Activated CD8-positive, alpha-beta T cell treated with anti-CD3 and anti-CD28 coated beads, Interleukin-2, amount 10 ng/mL, durations not matched to agents 7 days and 5 days (primary cell): ENCODE measurements around the gene PABPC1L. TPM values are rescaled to one million over a fixed set of nuclear protein-coding genes. Genes with fewer than 3 reads are reported as not detected.

Source experiments
- ATAC-seq: fragments of 150-1000 bp; cut with Tn5 transposase; one replicate; pipeline ENCODE4 v1.10.0; 2021; ENCODE audit warnings: moderate library complexity
- CTCF ChIA-PET: fragments of 350-600 bp; sonication (Branson Sonifier 250); formaldehyde crosslinking; loops from one replicate; lab custom pipeline; 2021; ENCODE audit warnings: antibody characterized with exemption; lab: Charles Lee
- POLR2A ChIA-PET: fragments of 350-600 bp; sonication (Branson Sonifier 250); formaldehyde crosslinking; loops from one replicate; lab custom pipeline; 2021; ENCODE audit warnings: antibody characterized with exemption; lab: Charles Lee
- DNase-seq: peaks from one replicate; pipeline ENCODE4 v3.0.0-alpha.2; 2020
- H3K27ac Mint-ChIP-seq: one replicate; pipeline ENCODE4 v1.8.0; 2021; ENCODE audit warnings: mild to moderate bottlenecking, mixed read lengths
- H3K27me3 Mint-ChIP-seq: one replicate; pipeline ENCODE4 v1.8.0; 2021; ENCODE audit warnings: low read depth, mixed read lengths
- H3K36me3 Mint-ChIP-seq: one replicate; pipeline ENCODE4 v1.8.0; 2021; ENCODE audit warnings: low read depth, mixed read lengths
- H3K4me1 Mint-ChIP-seq: one replicate; pipeline ENCODE4 v1.8.0; 2021; ENCODE audit warnings: low read depth, mixed read lengths
- H3K4me3 Mint-ChIP-seq: one replicate; pipeline ENCODE4 v1.8.0; 2021; ENCODE audit warnings: mild to moderate bottlenecking, mixed read lengths
- H3K9me3 Mint-ChIP-seq: one replicate; pipeline ENCODE4 v1.8.0; 2022; ENCODE audit warnings: mixed read lengths; ENCODE audit not compliant: insufficient read depth
- total RNA-seq, 2 experiments: library from RNA; stranded (reverse); gene quantifications; one replicate each; pipeline ENCODE4 v1.2.3, GENCODE V29; 2021

PABPC1L gene
- total RNA-seq, 2 experiments from 2014 or later = 90.0 to 103 TPM

DNA sequence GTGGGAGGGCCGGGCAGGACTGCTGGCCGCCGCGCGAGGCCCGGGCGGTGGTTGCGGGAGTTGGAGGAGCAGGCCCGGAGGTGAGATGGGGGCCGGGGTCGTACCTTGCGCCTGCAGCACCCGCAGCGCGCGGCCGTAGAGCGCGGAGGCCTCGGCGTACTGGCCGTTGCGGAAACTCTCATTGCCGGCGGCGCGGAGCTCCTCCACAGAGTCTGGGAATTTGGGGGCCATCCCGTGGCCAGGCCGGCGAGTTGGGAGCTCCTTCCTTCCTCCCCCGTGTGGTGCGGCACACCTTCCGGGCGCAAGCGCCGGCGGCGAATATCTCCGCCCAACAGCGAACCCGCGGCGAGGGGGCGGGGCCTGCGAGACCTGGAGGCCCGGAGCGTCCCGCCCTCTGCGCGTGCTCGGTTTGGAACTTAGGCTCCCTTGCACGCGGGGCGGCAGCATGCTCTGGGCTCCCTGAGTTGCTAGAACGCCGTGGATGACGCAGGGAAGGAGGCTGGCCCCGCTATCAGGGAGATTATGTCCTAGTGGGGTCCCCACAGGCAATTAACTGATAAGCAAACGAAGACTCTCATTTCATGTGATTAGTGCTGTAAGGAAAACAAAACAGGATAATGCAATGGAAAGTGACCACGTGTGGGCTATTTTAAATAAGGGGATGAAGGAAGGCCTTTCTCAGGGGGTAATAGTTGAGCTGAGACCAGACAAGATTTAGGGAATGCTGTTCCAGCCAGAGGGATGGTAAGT, 50.4 kb downstream of the PABPC1L start, which contains the start of gene TOMM34:
TOMM34 (minus strand) TSS at position 295 of the 750 bp plus-strand sequence; CDS start at position 231, 64 bp downstream.
- H3K27ac Mint-ChIP-seq = peak within 1 kb of the TSS; percentile 84
- ChIA-PET CTCF (interaction anchor here (0.9 to 3.1 kb wide), 16 partner anchors 9 to 136 kb away, joined by 3 to 8 read pairs (median 4); no protein-coding TSS in a partner anchor), POLR2A (interaction anchor here (0.6 to 1.9 kb wide), 9 partner anchors 9 to 1071 kb away, joined by 3 to 14 read pairs (median 5); partner anchors contain the start of genes PABPC1L and YWHAB)
- peaks cover 28% of the 10 kb centered on the region for H3K36me3 Mint-ChIP-seq
- H3K9me3 Mint-ChIP-seq = no peaks in the 10 kb centered on the region
- peak; percentile 96 for DNase-seq
- H3K4me3 Mint-ChIP-seq = peak within 1 kb of the TSS; percentile 86
- H3K27me3 Mint-ChIP-seq = no peaks in the 10 kb centered on the region
- peak; percentile 97 for ATAC-seq
- H3K4me1 Mint-ChIP-seq = peaks cover 71% of the 10 kb centered on the region

DNA sequence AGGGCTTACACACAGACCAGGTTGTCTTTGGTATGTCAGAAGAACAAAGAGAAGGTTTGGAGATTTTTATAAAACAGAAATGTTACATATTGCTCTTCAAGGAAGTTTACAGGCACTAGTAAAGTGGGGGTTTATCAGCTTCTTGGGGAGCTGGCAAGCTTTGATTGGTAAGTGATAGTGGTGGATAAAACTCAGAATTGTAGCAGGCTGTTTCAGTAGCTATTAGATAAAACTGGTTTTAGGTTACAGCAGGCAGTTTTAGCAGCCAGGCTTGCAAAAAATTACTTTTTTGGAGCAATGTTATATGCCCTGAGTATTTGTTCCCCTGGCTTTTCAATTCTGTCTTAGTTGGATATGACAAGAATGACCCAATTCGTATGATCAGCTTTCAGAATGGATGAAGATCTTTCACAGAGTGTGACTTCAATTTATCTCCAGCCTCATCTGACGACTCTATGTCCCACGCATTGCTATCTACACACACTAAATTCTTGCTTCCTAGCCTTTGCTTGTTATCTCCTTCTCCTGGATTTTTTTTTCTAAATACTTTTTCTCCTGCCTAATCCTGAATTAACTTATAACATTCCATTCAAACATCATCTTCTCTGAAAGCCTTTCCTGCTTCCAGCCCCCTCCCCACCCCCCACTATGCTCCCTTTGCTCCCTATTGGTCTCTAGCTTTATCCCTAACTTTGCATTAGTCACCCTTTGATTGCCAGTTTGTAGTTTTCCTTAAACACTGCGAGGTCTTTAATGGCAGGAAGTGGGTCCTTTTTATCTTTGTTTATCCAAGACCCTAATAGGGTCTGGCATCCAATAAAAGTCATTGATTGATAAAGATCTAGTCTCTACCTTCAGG, 51.4 kb downstream of the PABPC1L start:
- no peaks in the 10 kb centered on the region for H3K9me3 Mint-ChIP-seq
- ATAC-seq (no peak), DNase-seq (no peak)
- no peak overlapping the region for H3K4me3 Mint-ChIP-seq
- peak overlapping the region; percentile 14 for H3K27ac Mint-ChIP-seq
- ChIA-PET CTCF (interaction anchor here (0.9 to 3.1 kb wide), 10 partner anchors 10 to 135 kb away, joined by 3 to 8 read pairs (median 4); no protein-coding TSS in a partner anchor), POLR2A (no interaction called here)
- peaks cover 76% of the 10 kb centered on the region for H3K4me1 Mint-ChIP-seq
- H3K36me3 Mint-ChIP-seq = peaks cover 19% of the 10 kb centered on the region
- H3K27me3 Mint-ChIP-seq = no peaks in the 10 kb centered on the region

DNA sequence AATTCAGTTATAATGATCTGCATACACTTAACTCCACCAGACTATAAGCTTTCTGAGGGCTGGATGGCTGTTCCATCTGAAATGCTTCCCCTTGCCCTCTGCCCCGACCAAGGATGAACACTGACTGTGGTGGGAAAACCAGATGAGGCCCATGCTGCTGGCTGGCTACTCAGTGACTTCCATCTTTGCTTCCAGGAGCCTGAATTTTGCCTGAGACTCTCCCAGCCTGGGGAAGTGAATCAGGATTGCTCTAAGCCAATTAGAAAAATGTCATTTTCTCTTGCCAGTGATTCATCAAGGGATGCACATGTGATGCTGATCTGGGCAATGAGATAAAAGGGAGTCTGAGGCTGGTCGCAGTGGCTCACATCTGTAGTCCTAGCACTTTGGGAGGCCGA, 52.0 kb downstream of the PABPC1L start:
- no peaks in the 10 kb centered on the region for H3K27me3 Mint-ChIP-seq
- ChIA-PET POLR2A (no interaction called here), CTCF (interaction anchor here (1.3 to 2.0 kb wide), 4 partner anchors 26 to 82 kb away, joined by 4 to 5 read pairs (median 4); no protein-coding TSS in a partner anchor)
- H3K4me3 Mint-ChIP-seq = no peak overlapping the region
- H3K27ac Mint-ChIP-seq = no peak overlapping the region
- H3K36me3 Mint-ChIP-seq = peaks cover 22% of the 10 kb centered on the region
- ATAC-seq = no peak
- H3K9me3 Mint-ChIP-seq = no peaks in the 10 kb centered on the region
- peaks cover 72% of the 10 kb centered on the region for H3K4me1 Mint-ChIP-seq
- no peak for DNase-seq

DNA sequence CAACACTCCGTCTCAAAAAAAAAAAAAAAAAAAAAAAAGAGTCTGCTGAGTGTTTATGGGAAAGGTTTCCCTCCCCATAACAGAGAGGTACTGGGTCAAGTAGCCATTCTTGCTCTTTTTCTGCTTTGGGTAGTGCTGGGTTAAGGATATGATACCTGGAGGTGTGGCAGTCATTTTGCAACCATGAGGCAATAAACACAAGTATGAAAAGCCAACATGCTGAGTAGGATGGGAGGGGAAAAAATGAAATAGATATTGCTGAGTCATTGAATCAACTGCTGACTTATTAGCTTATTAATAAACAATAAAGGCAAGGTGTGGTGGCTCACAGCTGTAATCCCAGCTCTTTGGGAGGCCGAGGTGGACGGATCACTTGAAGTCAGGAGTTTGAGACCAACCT, 52.6 kb downstream of the PABPC1L start:
- DNase-seq (no peak), ATAC-seq (no peak)
- Mint-ChIP-seq H3K9me3 (no peaks in the 10 kb centered on the region), H3K4me1 (peaks cover 70% of the 10 kb centered on the region), H3K27ac (peak overlapping the region; percentile 48), H3K27me3 (no peaks in the 10 kb centered on the region), H3K4me3 (no peak overlapping the region), H3K36me3 (peaks cover 28% of the 10 kb centered on the region)
- CTCF ChIA-PET = interaction anchor here (1.3 to 1.8 kb wide), 2 partner anchors 49 to 74 kb away, joined by 4 to 5 read pairs; no protein-coding TSS in a partner anchor
- POLR2A ChIA-PET = no interaction called here

DNA sequence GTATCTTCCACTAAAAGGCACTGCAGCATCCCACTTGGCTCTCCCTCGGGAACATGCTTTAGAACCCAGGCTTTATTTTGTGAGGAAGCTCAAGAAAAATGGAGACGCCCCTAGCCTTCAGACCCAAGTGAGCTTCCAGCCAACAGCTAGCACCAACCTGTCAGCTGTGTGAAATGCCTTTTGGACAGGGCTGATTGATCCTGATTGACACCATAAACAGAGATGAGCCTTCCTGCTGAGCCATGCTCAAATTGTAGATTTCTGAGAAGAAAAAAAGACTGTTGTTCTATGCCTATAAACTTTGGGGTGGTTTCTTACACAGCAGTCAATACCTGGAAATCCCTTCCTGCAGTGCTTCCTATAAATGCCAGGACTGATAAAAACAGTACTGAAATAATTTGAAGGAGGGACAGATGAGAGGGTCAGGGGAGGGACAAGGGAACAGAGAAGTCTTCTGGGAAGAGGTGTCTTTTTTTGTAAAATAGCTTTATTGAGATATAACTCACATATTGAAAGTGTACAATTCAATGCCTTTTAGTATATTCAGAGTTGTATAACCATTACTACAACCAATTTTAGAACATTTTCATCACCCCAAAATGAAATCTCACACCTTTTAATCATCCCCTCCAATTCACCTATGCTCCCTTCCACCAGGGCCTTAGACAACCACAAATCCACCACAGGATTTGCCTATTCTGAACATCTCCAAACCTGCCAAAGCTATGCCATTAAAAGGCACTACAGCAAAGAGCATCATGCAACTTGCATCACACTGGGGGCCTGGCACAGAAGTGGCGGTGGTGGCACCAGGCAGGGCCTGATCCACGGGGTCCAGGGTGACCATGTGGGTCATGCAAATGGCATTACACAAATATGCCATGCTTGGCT, 53.7 kb downstream of the PABPC1L start:
- DNase-seq = peak; percentile 31
- Mint-ChIP-seq H3K4me1 (peaks cover 63% of the 10 kb centered on the region), H3K9me3 (no peaks in the 10 kb centered on the region), H3K27me3 (no peaks in the 10 kb centered on the region), H3K36me3 (peaks cover 28% of the 10 kb centered on the region), H3K4me3 (no peak overlapping the region), H3K27ac (peak overlapping the region; percentile 75)
- ATAC-seq = no peak
- ChIA-PET CTCF (interaction anchor here (1.3 to 1.8 kb wide), 2 partner anchors 47 to 75 kb away, joined by 4 to 5 read pairs; no protein-coding TSS in a partner anchor), POLR2A (no interaction called here)

DNA sequence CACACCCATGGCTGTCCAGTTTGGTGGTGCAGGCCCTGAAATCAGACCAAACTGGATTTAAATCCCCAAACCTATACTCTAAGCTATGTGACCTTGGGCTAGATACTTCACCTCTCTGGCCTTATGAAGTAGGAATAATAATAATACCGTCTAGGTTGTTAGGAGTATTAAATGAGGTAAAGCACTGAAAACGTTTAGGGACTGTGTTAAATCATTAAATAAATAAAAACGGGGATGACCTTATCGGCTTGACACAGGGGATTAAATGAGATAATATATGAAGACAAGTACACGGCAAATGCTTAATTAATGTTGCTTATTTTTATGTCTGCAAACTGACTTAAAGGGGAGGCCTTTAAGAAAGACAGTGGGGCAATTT, 55.8 kb downstream of the PABPC1L start:
- Mint-ChIP-seq H3K27me3 (no peaks in the 10 kb centered on the region), H3K36me3 (peaks cover 38% of the 10 kb centered on the region), H3K27ac (peak overlapping the region; percentile 88), H3K4me1 (peaks cover 66% of the 10 kb centered on the region), H3K4me3 (peak overlapping the region; percentile 87), H3K9me3 (no peaks in the 10 kb centered on the region)
- DNase-seq = no peak
- CTCF ChIA-PET = interaction anchor here (0.8 to 4.6 kb wide), 5 partner anchors 10 to 77 kb away, joined by 3 to 30 read pairs (median 4); no protein-coding TSS in a partner anchor
- POLR2A ChIA-PET = interaction anchor here (0.6 to 3.3 kb wide), 12 partner anchors 9 to 333 kb away, joined by 3 to 46 read pairs (median 3); no protein-coding TSS in a partner anchor
- ATAC-seq = no peak

DNA sequence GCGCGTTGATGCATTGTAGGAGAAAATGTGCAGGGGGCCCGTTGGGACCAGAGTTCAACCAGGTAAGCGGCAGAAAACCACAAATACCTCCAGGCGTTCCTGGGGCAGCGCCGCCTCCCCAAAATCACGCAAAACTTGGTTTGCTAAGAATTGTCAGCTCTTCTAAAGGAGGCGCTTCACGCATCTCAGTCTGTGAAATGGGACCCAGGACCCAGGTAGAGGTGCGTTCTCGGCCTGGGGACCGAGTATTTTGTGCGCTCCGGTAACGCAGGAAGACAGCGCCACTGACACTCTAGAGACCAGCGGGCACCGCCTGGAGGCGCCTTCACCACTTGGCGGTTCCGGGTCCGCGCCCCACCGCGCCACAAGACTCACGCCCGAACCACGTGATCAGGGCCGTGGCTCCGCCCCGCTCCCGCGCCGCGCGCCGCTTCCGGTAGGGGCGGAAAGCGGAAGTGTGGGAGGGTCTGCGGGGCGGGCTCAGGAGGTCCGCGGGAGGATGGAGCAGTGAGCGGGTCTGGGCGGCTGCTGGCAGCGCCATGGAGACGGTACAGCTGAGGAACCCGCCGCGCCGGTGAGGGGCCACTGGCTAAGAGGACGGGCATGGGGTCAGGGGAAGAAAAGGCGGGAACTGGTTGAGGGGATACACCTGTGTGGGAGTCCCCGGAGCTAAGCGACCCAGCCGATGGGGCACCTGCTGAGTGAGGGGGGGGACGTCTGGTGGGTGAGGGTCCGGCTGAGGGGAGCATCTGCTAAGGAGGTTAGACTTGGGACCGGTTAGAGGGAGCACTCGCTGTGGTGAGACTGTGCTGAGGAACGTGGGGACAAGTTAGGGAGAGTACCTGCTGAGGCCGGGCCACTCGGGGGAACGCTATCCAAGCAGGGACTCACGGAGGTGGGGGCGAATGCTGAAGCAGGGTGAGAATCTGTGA, 56.4 kb downstream of the PABPC1L start, which contains the start of gene STK4:
STK4 (plus strand) TSS at position 483 of the 932 bp plus-strand sequence; CDS start at position 540, 57 bp downstream.
- CTCF ChIA-PET = interaction anchor here (0.8 to 4.6 kb wide), 5 partner anchors 9 to 78 kb away, joined by 3 to 30 read pairs (median 4); no protein-coding TSS in a partner anchor
- POLR2A ChIA-PET = interaction anchor here (0.6 to 3.3 kb wide), 19 partner anchors 8 to 333 kb away, joined by 3 to 46 read pairs (median 4); partner anchors contain the start of gene PABPC1L

DNA sequence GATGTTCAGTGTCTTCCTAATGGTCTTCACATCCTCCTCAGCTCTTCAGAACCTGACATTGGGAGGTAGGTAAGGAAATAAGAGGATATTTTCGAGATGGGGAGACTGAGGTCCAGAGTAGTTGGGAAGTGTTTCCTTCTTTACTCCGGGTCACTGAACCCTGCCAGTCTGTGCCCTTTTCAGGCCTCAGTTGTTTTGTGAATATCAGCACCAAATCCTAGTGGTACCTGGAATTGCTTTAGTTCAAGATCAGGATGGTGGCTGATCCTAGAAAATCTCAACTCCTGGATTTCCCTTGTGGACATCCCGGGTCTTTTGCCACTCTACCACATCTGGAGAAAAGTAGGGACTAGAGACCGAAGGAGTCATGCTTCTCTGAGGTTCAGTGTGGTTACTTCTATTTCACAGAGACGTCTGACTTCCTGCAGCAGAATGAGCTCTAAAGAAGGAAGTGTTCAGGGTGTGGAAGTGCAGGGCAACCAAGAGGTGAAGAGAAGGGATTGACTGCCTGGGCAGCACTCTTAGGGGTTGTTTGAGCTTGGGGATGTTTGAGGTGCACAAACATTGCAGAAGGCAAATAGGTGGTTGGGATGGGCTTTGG, 57.4 kb downstream of the PABPC1L start:
- H3K36me3 Mint-ChIP-seq = peaks cover 49% of the 10 kb centered on the region
- peaks cover 65% of the 10 kb centered on the region for H3K4me1 Mint-ChIP-seq
- peak; percentile 46 for ATAC-seq
- DNase-seq = peak; percentile 64
- POLR2A ChIA-PET = interaction anchor here (0.6 to 3.3 kb wide), 14 partner anchors 8 to 469 kb away, joined by 3 to 46 read pairs (median 4); partner anchors contain the start of gene PABPC1L
- peak overlapping the region; percentile 87 for H3K4me3 Mint-ChIP-seq
- CTCF ChIA-PET = interaction anchor here (1.0 to 4.6 kb wide), 11 partner anchors 8 to 130 kb away, joined by 3 to 30 read pairs (median 3); no protein-coding TSS in a partner anchor
- peak overlapping the region; percentile 88 for H3K27ac Mint-ChIP-seq
- H3K9me3 Mint-ChIP-seq = no peaks in the 10 kb centered on the region
- H3K27me3 Mint-ChIP-seq = no peaks in the 10 kb centered on the region

More for the DNA sequence above, 56.4 kb downstream of the PABPC1L start, which contains the start of gene STK4:
- Mint-ChIP-seq H3K4me1 (peaks cover 67% of the 10 kb centered on the region), H3K9me3 (no peaks in the 10 kb centered on the region), H3K4me3 (peak within 1 kb of the TSS; percentile 87), H3K27me3 (no peaks in the 10 kb centered on the region), H3K36me3 (peaks cover 44% of the 10 kb centered on the region), H3K27ac (peak within 1 kb of the TSS; percentile 88)
- DNase-seq (peak; percentile 95), ATAC-seq (peak; percentile 80)

DNA sequence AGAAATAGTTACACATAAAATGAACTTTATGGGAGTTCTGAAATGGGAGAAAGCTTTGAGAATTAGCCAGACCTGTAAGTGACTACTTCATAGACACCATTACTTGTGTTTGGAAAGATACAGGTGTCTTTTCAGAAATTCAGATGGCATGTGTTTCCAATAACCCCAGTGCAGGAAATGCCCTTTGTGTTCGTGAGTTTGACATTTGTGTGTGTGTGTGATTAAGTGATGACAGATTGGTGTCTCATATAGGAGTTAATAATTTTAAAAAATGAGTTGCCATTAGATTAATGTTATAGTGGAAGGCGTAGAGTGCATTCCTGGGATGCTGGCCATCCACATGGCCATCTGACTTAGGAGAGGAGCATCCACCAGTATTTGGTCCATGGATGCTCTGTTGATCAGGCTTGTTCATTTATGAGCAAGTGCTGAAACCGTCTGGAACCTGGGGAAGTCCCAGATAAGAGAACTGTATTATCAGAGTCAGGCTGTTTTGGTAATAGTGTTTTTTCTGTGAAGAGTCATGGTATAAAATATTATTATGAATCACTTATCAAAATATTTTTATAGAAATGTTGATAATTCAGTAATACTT, 59.5 kb downstream of the PABPC1L start:
- H3K4me3 Mint-ChIP-seq = peak overlapping the region; percentile 87
- ATAC-seq (no peak), DNase-seq (no peak)
- no peaks in the 10 kb centered on the region for H3K27me3 Mint-ChIP-seq
- peaks cover 65% of the 10 kb centered on the region for H3K36me3 Mint-ChIP-seq
- H3K9me3 Mint-ChIP-seq = no peaks in the 10 kb centered on the region
- ChIA-PET CTCF (interaction anchor here (4.6 kb wide), 1 partner anchor 9 kb away, joined by 30 read pairs; no protein-coding TSS in a partner anchor), POLR2A (interaction anchor here (1.0 to 3.1 kb wide), 2 partner anchors 9 to 79 kb away, joined by 4 to 11 read pairs; partner anchors contain the start of gene TOMM34)
- peaks cover 55% of the 10 kb centered on the region for H3K4me1 Mint-ChIP-seq
- peak overlapping the region; percentile 88 for H3K27ac Mint-ChIP-seq
